ENCODE data around the gene TMA16.
"Not testable (repeated sequence)": the region's sequence is repeated elsewhere in the genome, so short reads cannot be mapped to it uniquely, and the experiment has no call there.

The TMA16 gene

DNA sequence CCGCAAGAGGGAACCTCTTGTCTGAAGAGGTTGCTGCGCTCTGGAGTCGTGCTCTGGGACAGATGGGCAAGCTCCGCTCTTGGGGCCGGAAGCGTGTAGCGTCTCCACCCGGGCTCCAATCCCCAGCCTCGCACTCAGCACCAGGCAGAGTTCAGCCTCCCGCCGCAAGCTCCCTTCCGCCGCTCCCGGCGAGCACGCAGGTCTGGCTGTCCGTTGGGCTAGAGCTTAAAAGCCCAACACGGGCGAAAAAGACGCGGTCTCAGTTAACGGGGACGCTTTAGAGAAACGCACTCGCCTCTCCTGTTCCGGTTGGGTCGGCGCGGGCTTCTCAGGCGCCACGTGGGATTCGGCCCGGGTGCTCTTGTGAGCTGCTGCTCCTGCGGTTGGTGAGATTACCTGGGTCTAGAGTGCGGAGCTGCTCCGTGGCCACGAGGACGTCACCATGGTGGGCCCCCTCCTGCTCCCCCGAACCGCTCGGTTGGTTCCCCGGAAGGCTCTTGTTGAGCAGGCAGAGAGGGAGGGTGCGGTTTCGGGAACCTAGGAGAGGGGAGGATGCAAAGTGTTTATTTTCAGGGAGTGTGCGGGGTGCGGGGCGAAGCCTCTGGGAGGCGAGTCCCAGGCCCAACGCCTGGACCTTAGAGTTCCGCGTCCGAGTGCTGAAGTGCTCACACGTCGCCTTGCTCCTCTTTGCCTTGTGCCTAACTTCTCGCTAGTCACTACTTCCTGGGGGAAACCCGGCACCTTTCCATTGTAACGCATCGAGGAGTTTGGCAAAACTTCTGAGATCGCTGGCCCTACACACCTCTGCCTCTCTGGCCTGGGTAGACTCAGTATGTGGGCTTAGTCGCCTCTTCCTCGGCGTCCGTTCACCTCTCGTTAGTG, at the start of gene TMA16:
Gene TMA16 (plus strand): TSS at position 331 of the 882 bp plus-strand sequence. CDS start 112 bp downstream, at position 443.
- peak; percentile 92 for DNase-seq (ENCODE audit: low spot score)

DNA sequence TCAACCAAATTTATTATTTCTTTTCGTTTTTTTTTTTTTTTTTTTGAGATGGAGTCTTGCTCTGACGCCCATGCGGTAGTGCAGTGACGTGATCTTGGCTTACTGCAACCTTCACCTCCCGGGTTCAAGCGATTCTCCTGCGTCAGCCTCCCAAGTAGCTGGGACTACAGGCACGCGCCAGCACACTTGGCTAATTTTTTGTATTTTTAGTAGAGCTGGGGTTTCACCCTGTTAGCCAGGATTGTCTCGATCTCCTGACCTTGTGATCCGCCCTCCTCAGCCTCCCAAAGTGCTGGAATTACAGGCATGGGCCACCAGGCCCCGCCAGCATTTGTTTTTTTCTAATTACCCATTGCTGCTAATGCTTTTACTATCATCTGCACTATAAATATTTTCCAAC, 47.5 kb upstream of the TMA16 start:
- DNase-seq (ENCODE audit: low spot score): not testable (repeated sequence)

DNA sequence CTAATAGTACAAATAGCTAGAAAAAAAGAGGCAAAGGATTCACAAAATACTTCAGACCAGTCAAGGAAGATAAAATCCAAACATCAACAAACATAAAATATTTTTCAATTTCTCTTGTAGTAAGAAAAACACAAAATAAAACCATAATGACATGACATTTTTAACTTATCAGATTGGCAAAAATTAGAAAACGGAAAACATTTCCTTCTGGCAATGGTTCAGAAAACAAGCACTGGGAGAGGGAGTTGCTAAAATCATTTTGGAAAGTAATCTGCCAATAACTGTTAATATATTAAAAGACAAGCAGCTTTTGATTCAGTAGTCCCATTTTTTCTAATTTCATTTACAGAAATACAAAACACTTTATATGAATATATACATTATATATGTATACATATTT, 47.0 kb upstream of the TMA16 start:
- DNase-seq (ENCODE audit: low spot score): no peak

- no peak for DNase-seq (ENCODE audit: low spot score)
These were observed 45.8 kb upstream of the TMA16 start for GRCh38 chr4:163448540-163449203.

- DNase-seq (ENCODE audit: low spot score): no peak
These were observed 31.9 kb upstream of the TMA16 start for GRCh38 chr4:163462556-163462955.

DNA sequence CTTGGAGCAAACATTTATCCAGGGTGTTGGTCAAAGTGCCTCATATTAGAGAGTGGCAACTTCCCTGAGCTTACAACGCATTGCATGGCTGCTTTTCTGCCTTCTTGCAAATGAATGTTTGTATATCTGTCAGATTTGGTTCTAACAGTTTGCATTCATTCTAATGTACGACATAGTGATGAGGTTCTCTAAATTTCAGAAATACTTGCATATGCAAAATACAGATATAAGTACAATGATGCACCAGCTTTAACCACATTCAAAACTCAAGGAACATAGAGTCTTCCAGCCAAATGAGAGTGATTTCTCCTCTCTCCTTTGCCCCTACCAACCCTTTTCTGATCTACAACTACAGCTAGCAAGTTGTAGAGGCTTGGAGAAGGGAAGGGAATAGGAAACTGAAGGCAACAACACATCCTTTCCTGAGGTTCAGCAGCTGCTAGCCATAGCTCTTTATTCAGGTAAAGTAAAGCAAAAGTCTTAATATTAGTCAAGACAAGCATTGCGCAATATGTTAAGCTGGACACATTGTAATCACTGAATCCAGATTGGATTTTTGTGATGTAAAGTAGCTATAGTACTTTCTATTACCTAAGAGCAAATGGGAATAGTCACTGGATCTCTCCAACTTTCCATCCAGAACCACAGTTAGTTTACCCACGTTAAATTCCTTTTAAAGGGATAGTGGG, 27.3 kb upstream of the TMA16 start:
- no peak for DNase-seq (ENCODE audit: low spot score)

DNA sequence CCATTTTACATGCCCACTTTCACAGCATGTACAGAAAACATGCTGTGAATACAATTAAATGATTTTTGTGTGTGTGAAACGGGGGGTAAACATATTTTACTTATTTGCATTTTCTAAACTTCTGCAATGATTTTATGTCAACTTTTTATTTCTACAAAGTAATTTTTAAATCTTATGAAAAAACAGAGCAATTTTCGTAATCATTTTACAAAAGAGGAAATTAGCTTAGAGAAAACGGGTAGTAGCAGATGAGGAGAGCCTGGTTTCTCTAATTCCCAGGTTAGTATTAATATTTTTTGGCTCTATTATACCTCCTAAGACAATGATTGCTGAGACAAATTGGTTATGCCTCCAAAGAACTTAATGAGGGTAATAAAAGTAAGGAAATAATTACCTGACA, 24.1 kb upstream of the TMA16 start:
- DNase-seq (ENCODE audit: low spot score): no peak

- no peak for DNase-seq (ENCODE audit: low spot score)
These were observed 21.4 kb upstream of the TMA16 start for GRCh38 chr4:163473130-163473529.

DNA sequence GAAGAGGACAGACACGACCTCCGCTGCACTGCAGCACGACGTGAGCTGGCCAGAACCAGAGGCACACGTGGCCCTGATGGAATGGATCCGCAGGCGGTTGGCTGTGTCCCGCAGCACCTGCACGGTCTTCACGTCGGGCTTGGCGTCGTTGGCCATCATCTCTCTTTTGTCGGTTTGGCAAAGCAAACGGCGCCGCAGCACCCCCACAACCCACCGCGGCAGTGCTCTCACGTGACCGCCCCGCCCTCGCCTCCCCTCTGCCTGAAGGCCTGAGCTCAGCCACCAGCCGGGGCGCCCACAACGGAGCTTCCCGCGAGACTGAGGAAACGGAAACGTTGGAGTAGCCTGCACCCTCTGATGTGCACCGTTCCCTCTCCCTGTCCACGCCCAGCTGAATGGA, 20.9 kb upstream of the TMA16 start, which contains the start of gene TKTL2:
Gene TKTL2 (minus strand): TSS at position 179 of the 400 bp plus-strand sequence. CDS start 20 bp downstream, at position 159.
- DNase-seq (ENCODE audit: low spot score): no peak

- no peak for DNase-seq (ENCODE audit: low spot score)
These were observed 20.5 kb upstream of the TMA16 start for GRCh38 chr4:163474027-163474426.

GRCh38 chr4:163476761-163477438, 17.6 kb upstream of the TMA16 start:
- DNase-seq (ENCODE audit: low spot score): no peak

- DNase-seq (ENCODE audit: low spot score): no peak
These were observed 12.3 kb upstream of the TMA16 start for GRCh38 chr4:163482190-163482589.

DNA sequence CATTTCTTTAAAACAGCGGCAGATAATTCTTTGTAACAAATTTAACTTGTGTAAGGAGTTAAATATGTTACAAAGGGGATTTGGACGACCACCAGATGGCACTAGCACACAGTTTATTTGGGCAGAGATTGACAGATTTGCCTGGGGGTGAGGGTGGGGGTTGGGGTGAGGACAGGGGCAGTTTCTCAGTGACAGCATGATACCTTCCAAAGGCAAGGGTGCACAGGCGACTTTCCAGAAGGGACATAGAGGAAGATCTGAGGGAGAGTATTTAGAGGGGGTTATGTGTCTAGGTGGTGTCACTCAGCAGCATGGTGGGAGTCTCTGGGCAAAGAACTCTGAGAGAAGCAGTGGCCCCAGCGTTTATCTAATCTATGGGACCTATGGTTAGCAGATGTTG, 9.6 kb upstream of the TMA16 start:
- DNase-seq (ENCODE audit: low spot score): peak; percentile 62

DNA sequence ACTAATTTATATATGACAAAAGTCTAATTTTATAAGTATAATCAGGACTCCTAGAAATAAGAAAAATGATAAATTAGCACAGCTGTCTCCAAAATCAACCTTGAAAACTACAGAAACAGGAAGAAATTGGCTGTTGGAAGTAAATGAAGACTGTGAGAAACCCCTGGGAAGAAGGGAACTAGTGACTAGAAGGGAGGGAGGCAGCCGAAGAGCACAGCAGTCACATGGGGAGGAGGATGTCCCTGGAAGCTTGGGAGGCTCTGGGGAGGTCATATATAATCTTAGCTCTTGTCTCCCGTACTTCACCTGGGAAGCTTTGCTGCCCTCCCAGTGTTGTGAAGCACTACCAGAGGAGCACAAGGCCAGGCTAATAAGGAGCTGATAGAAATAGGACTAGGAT, 8.9 kb upstream of the TMA16 start:
- no peak for DNase-seq (ENCODE audit: low spot score)

DNA sequence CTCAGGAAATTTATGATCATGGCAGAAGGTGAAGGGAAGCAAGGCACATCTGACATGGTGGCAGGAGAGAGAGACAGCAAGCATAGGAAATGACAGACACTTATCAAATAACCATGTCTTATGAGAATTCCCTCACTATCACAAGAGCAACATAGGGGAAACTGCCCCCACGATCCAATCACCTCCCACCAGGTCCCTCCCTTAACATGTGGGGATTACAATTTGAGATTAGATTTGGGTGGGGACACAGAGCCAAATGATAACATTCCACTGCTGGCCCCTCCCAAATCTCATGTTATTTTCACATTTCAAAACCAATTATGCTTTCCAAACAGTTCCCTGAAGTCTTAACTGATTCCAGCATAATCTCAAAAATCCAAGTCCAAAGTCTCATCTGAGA, 8.2 kb upstream of the TMA16 start:
- DNase-seq (ENCODE audit: low spot score): no peak

- DNase-seq (ENCODE audit: low spot score): no peak
These were observed 4.6 kb upstream of the TMA16 start for GRCh38 chr4:163489929-163490328.

GRCh38 chr4:163492951-163493504, 1.5 kb upstream of the TMA16 start:
- DNase-seq (ENCODE audit: low spot score): no peak

DNA sequence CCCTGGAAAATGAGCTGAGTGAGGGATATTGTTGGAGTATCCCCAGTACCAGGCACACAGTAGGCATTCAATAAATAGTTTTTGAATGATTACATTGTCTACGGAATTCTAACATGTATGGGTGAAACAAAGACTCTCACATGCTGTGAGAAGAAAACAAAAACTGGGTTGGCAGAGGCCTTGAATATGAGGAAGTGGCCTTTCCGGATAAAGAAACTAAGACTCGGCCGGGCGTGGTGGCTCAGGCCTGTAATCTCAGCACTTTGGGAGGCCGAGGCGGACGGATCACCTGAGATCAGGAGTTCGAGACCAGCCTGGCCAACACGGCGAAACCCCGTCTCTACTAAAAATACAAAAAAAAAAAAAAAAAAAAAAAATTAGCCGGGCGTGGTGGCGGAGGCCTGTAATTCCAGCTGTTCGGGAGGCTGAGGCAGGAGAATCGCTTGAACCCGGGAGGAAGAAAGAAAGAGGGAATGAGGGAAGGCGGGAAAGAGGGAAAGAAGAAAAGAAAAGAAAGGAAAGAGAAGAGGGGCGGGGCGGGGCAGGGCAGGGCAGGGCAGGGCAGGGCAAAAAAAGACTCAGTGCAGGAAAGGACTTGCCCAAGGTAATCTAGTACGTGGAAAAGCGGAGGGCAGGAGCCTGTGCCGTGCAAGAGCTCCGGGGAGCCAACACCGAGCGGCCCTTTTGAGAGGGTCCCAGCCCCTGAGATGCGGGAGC, 689 bp upstream of the TMA16 start:
- DNase-seq (ENCODE audit: low spot score): no peak

GRCh38 chr4:163495900-163496299, 1.4 kb downstream of the TMA16 start:
- DNase-seq (ENCODE audit: low spot score): peak; percentile 47

- DNase-seq (ENCODE audit: low spot score): no peak
These were observed 6.1 kb downstream of the TMA16 start for GRCh38 chr4:163500586-163500985.

- no peak for DNase-seq (ENCODE audit: low spot score)
These were observed 10.9 kb downstream of the TMA16 start for GRCh38 chr4:163505374-163505773.

All from D341Med (cell line).